ENCODE measurements around the gene TTLL3.
A peak's percentile ranks its signal among the peaks of the same experiment; 100 is the strongest.

TTLL3 gene

DNA sequence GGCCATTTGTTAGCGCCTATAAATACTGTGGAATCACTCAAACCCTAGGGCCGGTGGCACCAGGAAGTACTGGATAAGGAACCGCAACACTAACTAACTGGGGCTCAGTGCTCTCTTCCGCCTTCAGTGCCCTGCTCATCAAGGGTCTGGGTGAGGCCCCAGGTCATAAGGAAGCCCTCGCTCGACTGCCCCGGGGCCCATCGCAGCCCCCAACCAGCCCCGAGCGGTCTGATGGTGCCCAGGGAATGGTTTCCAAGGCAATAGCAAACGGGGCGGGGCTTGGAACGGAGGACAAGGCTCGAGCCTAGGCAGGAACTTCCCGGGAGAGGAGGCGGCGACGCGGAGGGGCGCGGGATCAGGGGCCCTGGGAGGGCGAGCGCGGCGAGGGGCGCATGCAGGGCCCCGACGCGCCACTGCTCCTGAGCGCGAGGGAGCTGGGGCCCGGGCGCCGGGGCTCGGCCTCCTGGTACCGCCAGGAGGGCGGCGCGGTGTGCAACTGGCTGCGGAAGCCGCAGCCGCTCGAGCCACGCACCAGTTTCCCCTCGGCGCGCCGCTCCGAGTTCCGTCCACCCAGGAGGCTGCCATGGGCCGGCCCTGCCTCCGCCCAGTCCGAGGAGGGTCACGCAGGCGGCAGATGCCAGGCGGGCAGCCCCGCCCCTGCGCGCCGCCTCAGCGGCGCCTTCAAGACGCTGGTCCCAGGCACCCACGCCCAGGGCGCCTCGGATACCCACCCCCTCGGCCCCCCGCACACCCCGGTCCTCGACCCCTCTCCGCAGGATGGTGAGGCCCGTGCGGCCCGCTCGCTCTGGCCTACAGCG, at the start of gene TTLL3:
TSS of gene TTLL3 (plus strand) at position 648 of the 818 bp plus-strand sequence. CDS start 400 bp downstream, outside the sequence.
- Histone ChIP-seq H3K36me3 (ENCODE audit: control insufficient read depth, insufficient read depth, low read length) (no peaks in the 10 kb centered on the region), H3K27me3 (ENCODE audit: control insufficient read depth, insufficient read depth, low read length) (no peaks in the 10 kb centered on the region), H3K4me2 (ENCODE audit: low read length) (peak within 1 kb of the TSS; percentile 95), H3K27ac (peak within 1 kb of the TSS; percentile 76), H3K9me3 (ENCODE audit: control insufficient read depth, low read length) (no peaks in the 10 kb centered on the region), H3K4me1 (peaks cover 6% of the 10 kb centered on the region), H3K4me3 (ENCODE audit: low read depth, low read length) (peak within 1 kb of the TSS; percentile 82), H3K79me2 (no peaks in the 10 kb centered on the region), H2AFZ (peak within 1 kb of the TSS; percentile 79), H3K9ac (peak within 1 kb of the TSS; percentile 81)
- TF ChIP-seq, protein P1, sequence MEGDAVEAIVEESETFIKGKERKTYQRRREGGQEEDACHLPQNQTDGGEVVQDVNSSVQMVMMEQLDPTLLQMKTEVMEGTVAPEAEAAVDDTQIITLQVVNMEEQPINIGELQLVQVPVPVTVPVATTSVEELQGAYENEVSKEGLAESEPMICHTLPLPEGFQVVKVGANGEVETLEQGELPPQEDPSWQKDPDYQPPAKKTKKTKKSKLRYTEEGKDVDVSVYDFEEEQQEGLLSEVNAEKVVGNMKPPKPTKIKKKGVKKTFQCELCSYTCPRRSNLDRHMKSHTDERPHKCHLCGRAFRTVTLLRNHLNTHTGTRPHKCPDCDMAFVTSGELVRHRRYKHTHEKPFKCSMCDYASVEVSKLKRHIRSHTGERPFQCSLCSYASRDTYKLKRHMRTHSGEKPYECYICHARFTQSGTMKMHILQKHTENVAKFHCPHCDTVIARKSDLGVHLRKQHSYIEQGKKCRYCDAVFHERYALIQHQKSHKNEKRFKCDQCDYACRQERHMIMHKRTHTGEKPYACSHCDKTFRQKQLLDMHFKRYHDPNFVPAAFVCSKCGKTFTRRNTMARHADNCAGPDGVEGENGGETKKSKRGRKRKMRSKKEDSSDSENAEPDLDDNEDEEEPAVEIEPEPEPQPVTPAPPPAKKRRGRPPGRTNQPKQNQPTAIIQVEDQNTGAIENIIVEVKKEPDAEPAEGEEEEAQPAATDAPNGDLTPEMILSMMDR (IDR thresholded peaks at IDR 0.05) = no peak

GRCh38 chr3:9760779-9761505, 49.1 kb upstream of the TTLL3 start:
- Histone ChIP-seq H2AFZ (no peak overlapping the region), H3K27ac (no peak overlapping the region), H3K4me3 (ENCODE audit: low read depth, low read length) (no peak overlapping the region), H3K9ac (no peak overlapping the region), H3K9me3 (ENCODE audit: control insufficient read depth, low read length) (no peaks in the 10 kb centered on the region), H3K27me3 (ENCODE audit: control insufficient read depth, insufficient read depth, low read length) (no peaks in the 10 kb centered on the region), H3K79me2 (no peaks in the 10 kb centered on the region), H3K4me2 (ENCODE audit: low read length) (no peak overlapping the region), H3K4me1 (no peaks in the 10 kb centered on the region), H3K36me3 (ENCODE audit: control insufficient read depth, insufficient read depth, low read length) (no peaks in the 10 kb centered on the region)
- TF ChIP-seq, protein P1 (IDR thresholded peaks at IDR 0.05) = no peak

DNA sequence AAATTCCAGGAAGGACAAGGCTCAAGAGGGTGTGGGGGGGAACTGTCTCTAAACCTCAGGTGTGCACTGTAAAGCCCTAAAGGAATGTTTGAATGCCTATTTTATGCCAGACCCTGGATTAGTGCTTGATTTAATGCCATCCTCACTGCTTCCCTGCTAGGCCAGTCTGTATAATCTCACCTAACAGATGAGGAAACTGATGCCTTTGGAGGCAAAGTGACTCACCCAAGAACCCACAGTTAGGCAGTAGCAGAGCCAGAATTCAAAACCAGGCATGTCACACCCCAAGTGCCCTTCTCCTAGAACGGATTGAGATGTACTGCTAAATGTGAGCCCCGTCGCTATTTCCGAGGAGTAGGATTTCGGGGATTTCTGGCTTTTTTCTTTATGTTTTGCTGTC, 48.1 kb upstream of the TTLL3 start:
- TF ChIP-seq, protein P1 (IDR thresholded peaks at IDR 0.05) = no peak
- Histone ChIP-seq H3K36me3 (ENCODE audit: control insufficient read depth, insufficient read depth, low read length) (no peaks in the 10 kb centered on the region), H3K4me1 (no peaks in the 10 kb centered on the region), H3K27ac (no peak overlapping the region), H2AFZ (no peak overlapping the region), H3K9ac (no peak overlapping the region), H3K9me3 (ENCODE audit: control insufficient read depth, low read length) (no peaks in the 10 kb centered on the region), H3K4me3 (ENCODE audit: low read depth, low read length) (no peak overlapping the region), H3K27me3 (ENCODE audit: control insufficient read depth, insufficient read depth, low read length) (no peaks in the 10 kb centered on the region), H3K79me2 (no peaks in the 10 kb centered on the region), H3K4me2 (ENCODE audit: low read length) (no peak overlapping the region)

- Histone ChIP-seq H3K79me2 (no peaks in the 10 kb centered on the region), H3K9me3 (ENCODE audit: control insufficient read depth, low read length) (no peaks in the 10 kb centered on the region), H3K36me3 (ENCODE audit: control insufficient read depth, insufficient read depth, low read length) (no peaks in the 10 kb centered on the region), H3K4me2 (ENCODE audit: low read length) (no peak overlapping the region), H3K27ac (no peak overlapping the region), H3K4me3 (ENCODE audit: low read depth, low read length) (no peak overlapping the region), H2AFZ (no peak overlapping the region), H3K4me1 (no peaks in the 10 kb centered on the region), H3K27me3 (ENCODE audit: control insufficient read depth, insufficient read depth, low read length) (no peaks in the 10 kb centered on the region), H3K9ac (no peak overlapping the region)
- TF ChIP-seq, protein P1 (IDR thresholded peaks at IDR 0.05) = no peak
Measured at GRCh38 chr3:9762871-9763270, 47.2 kb upstream of the TTLL3 start.

Data from parathyroid adenoma (tissue), 2 donors.